Prostate gland (tissue), 1 donor: ENCODE data around the gene PSMC5.

ENCODE experiments used
- POLR2A ChIP-seq: fragments of 450-650 bp; IDR thresholded peaks from one replicate; pipeline ENCODE4 v1.6.1; 2016; ENCODE audit warnings: antibody characterized with exemption, mild to moderate bottlenecking
- POLR2AphosphoS5 ChIP-seq: sonication (generic); formaldehyde crosslinking; IDR thresholded peaks from one replicate; pipeline ENCODE4 v1.6.1; 2017; ENCODE audit warnings: antibody characterized with exemption

- no peak for TF ChIP-seq POLR2AphosphoS5
- TF ChIP-seq POLR2A = no peak
These were observed 3.4 kb upstream of the PSMC5 start for GRCh38 chr17:63823659-63824331.
